GM21381 (cell line): ENCODE data around the gene ESR2.
"Not testable (repeated sequence)": the region's sequence is repeated elsewhere in the genome, so short reads cannot be mapped to it uniquely, and the experiment has no call there.

Experiments
- ATAC-seq: cut with Tn5 transposase; IDR thresholded peaks from one replicate; pipeline ENCODE4 v1.9.1; 2021; ENCODE audit warnings: mild to moderate bottlenecking, moderate library complexity; ENCODE audit not compliant: unreplicated experiment

ESR2 gene

DNA sequence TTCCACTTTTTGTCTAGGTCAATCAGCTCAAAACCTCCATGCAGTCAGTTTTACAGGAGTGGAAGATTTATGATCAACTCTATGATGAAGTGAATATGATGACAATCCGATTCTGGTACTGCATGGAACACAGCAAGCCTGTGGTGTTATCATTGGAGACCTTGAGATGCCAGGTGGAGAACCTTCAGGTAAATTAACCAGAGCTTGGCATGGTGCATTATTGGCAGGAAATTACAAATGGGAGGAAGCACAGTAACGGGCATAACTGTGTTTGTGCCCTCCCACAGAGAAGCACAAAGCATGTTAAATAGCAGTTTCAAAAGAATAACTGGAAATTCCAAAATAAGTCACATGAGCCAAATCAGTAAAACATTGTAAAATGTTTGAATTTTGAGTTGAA, 135.6 kb downstream of the ESR2 start:
- no peak for ATAC-seq

DNA sequence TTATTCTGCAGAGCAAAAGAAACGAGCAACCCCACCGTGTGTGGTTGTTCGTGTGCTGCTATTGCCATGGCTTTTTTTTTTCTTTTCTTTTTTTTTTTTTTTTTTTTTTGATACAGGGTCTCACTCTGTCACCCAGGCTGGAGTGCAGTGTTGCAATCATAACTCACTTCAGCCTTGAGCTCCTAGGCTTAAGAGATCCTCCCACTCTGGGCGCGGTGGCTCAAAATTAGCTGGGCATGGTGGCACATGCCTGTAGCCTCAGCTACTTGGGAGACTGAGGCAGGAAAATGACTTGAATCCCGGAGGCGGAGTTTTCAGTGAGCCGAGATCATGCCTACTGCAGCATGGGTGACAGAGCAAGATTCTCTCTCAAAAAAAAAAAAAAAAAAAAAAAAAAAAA, 144.2 kb downstream of the ESR2 start:
- ATAC-seq = no peak

DNA sequence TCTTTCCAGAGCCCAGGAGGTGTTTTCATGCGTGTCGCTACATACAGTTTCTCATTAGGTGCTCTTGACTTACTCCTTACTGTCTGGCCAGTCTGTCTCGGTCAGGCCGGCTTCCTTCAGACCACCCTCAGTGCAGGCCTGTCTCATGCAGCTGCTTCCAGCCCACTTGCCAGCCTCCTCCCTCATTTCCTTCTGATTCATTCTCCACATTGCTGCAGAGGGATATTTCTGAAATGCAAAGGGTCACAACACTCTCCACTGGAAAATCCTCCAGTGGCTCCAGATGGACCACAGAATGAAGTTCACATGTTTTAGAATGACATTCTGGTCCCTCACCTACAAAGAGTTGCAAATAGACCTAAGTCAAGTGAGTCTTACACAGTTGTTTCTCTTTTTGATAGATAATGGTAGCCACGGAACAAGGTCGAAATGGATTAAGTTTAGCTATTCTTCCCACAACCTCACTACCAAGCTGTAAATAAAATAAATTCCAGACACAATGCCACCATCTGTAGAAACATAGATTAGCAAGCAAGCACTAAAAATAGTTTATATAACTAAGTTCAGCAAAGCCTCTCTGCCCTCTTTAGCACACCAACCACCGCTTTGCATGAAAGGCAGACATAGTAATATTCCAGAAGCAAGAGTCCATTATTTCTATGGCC, 146.9 kb downstream of the ESR2 start:
- no peak for ATAC-seq

DNA sequence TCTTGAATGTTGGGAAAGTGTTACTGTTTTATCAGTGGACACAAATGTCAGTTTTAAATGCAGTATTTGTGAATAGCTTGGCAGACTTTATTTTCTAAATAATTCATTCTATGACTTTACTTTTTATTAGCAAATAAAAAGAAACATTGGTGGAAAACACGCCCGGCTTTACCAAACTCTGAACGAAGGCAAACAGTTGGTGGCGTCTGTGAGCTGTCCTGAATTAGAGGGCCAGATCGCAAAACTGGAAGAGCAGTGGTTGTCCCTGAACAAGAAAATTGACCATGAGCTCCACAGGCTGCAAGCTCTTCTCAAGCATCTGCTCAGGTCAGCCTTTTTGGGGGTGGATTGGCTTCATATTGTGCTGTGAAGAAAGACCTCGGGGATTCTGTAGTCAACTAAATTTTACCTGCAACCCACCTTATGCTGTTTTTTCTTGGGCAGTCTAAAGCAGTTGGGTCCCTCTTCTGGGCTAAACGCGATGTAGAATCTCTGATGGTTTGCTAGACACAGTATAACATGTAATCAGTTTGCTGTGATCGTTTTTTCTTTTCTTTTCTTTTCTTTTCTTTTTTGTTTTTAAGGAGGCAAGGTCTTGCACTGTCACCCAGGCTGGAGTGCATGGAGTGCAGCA, 156.4 kb downstream of the ESR2 start:
- ATAC-seq = no peak

DNA sequence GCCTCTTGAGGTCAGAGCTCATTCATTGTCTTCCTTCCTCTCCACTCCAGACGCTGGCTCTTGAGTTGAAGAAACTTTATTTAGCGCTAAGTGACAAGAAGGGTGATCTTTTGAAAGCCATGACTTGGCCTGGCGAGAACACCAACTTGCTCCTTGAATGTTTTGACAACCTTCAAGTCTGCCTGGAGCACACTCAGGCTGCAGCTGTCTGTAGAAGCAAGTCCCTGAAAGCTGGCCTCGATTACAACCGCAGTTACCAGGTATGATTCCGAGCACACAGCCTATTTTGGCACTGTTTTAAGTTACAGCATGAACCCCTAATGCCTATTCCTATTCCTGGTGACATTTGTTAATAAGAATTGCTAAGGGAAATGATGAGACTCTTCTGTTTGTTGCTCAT, 167.6 kb downstream of the ESR2 start:
- ATAC-seq = no peak

DNA sequence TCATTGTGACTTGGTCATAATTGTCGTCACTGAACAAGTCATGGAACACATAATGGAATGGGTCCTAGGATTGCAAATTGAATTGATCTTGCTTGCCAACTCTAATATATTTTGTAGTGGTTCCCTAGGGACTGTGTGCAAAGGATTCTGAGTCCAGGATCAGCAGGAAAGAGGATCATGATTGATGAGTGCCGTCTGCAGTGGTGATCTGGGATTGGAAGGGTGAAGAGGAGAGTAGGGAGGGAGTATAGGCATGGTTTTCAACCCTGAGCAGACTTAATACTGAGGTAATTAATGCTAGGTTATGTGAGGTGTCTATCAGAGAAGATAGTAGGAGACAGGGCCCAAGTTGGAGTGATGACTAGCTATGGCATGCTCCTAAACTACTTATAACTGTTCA, 168.9 kb downstream of the ESR2 start:
- ATAC-seq = no peak

DNA sequence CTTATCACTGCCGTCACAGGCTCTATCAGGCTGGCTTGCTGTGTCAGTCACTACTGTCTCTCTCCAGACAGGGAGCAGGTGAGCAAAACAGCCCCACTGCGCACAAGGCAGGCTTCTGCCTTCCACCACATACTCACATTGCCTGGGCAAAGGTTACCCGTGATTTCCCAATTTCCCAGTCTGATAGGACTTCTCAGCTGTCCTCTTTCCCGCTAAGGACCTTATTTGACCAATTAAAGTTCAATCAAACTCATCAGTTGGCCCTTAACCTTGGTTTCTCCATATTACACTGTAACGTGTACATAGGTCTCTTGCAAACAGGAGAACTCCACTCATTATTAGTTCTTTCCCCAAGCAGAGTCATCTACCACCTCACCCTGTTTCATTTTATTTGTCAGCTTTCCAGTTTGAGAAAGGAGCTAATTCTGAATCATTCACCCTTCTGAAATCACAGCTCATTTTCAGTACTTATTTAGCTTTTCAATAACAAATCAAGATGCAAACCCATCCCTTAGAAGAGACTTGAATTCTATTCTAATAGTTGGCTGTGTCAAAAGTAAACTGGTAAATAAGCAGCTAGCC, 170.8 kb downstream of the ESR2 start:
- no peak for ATAC-seq

DNA sequence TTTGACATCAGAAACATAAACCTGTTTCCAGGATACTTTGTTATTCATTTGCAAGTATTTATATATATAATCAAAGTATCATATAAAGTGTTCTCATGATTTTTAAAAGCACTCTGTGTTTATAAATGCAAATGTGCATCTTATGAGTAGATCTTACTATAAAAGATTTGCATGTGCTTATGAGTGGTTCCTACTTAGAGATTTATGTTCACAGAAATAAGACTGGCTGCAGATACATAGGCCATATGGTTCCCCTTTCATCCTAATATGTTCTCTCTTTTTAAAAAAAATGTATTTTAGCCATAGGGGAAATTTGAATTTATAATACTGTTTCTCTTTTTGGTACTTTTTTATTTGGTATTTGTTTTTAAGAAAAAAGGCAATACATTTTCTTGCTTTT, 174.2 kb downstream of the ESR2 start:
- ATAC-seq = no peak

DNA sequence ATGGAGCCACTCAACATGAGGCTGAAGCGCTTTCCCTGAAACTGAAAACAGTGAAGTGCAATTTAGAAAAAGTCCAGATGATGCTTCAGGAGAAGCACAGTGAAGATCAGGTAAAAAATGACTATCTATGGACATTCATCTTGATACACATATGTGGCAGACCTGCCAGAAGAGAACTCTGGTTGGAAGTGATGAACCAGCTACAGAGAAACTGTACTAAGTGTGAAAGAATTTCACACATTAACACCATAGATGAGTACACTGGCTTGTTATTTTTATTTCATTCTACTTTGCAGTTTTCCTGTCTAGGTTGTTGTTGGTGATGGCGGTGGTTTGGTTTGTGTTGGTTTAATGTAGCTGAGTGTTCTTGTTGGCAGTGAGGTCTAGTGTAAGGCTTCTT, 174.7 kb downstream of the ESR2 start:
- no peak for ATAC-seq

DNA sequence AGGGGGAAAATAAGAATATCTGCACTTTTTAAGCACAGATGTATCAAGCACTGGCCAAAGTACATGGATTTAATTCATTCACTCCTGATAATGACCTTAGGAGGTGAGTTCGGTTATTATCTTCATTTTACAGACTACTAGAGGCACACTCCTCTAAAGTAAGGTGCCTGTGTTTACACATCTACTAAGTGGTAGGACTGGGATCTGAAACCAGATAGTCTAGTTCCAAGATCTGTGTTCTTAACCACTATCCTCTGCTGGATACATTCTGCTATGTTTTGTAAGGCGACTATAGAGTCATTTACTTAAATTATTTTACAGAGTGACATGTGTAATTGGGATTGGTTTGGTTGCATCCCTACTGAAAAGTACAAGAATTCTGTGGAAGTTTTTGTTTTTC, 175.3 kb downstream of the ESR2 start:
- no peak for ATAC-seq

DNA sequence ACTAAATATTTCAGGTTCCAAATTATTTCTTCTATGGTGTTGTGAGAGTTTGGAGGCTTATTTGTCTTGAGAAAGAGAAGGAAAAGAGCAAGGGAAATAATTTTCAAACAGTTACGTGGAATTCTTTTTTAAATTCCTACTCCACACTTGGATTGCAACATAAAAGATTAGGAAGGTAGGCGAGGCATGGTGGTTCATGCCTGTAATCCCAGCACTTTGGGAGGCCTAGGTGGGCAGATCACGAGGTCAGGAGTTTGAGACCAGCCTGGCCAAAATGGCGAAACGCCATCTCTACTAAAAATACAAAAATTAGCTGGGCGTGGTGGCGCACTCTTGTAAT, 175.8 kb downstream of the ESR2 start:
- ATAC-seq = not testable (repeated sequence)

DNA sequence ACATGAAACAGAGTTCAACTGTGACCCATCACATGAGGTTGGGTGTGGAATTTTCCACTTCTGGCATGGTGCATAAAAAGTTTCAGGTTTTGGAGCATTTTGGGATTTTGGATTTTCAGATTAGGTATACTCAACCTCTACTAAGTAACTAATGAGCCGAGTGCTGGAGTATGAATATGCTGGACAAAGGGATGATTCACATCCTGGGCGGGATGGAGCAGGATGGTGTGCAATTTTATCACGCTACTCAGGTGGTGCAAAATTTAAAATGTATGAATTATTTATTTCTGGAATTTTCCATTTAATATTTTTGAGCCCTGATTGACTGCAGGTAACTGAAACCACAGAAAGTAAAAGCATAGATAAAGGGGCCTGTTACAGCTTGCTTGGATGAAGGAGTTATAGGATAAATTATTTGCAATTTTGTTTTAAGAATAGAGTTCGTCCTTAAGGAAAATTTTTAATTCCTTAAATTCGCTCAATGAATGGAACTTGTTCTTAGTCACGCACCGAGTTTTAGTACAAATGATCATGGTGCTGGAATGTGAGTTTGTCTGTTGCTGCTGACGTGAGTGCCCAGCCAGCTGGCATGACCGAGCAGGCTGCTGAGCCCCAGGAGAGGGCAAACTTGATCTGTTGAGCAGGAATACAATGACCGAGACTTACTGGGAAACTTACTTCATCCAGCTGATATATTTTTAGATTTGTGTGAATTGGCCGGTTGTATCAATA, 176.3 kb downstream of the ESR2 start:
- no peak for ATAC-seq

DNA sequence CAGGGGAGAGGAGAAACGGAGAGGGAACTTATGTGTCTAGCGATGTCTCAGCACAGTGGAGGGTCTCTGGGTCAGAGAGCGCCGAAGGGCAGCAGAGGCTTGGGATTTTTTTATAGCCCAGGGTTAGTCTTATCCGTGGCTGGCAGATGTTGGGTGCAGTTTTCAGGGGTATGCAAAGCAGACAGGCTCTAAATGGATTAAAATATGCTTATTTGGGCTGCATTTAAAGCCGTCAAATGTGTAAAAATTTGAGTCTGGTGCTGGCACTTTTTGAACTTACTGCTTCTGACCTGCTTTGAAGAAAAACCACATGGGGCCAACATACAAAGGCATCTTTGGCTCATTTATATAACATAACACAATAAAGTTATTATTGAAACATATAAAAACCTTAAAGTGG, 178.8 kb downstream of the ESR2 start:
- no peak for ATAC-seq

DNA sequence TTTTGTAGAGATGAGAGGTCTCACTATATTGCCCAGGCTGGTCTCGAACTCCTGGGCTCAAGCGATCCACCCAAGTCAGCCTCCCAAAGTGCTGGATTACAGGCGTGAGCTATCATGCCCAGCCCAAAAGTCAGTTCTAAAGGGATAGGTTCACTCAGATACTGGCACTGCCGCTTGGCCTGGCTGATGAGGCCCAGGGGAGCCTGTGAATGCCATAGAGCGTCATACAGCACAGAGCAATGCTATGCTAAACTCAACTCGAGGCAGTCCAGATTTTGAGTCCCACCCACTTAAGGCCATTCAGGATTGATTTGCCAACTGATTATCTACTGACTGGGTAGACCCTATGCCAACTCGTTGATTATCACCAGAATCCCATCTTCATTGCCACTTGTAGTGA, 179.4 kb downstream of the ESR2 start:
- no peak for ATAC-seq

DNA sequence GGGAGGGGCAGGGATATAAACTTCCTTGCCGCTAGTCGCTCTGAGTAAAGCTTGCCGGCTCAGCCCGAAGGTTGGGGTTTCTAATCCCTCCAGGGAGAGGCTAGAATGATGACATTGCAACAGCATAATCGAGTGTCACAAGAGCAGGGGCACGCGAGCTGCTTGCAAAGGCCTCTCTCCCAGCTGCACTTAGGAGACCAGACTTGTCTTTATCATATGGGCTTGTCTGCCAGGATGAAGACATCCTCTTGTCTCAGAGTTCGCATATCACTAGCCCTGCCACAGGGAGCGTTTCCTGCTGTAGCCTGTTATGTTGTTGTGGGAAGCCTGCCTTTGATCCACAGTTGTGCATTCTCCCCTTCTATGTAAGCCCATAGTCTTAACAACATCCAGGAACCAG, 180.0 kb downstream of the ESR2 start:
- no peak for ATAC-seq

DNA sequence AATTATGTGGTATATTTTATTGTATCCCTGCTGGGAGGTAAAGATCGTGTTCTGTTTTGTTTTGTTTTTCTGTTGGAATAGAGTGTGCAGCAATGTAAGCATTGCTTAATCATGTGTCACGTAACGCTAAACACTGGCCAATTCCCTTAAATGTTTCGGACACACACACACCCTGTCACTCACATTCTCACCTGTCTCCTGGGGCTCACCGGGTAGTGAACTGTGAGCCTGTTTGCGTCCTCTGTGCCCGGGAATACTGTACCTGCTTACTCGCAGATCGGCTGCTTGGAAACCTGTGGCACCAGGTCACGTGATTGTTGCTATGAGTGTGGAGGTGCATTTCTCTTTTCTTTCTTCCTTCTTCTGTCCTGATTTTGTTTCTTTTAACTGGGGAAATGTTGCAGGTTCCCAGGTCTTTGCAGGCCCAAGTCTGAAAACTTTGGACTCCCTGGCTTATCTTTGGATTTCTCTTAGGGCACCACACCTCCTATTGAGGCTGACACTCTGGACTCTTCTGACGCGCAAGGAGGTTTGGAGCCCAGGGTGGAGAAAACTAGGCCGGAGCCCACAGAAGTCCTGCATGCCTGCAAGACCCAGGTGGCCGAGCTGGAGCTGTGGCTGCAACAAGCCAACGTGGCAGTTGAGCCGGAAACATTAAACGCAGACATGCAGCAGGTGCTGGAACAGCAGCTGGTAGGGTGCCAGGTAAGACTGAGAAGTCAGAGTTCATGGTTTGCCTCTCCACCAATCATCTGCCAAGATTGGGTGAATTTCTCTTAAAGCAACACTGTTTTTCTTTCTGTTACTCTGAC, 181.1 kb downstream of the ESR2 start:
- no peak for ATAC-seq

DNA sequence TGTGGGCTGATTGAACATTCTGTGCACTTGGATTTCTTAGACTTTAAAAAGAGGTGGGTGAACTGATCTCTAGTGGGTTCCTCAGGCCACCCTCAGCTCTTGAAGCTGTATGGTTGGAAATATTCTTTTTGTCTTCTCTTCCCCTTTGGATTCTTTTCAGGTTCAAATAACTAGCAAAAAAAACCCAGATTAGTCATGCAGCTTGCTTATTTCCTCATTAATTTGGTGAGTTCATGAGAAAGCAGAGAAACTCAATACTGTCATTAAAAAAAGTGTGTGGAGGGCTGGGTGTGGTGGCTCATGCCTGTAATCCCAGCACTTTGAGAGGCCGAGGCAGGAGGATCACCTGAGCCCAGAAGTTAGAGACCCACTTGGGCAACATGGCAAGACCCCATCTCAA, 183.4 kb downstream of the ESR2 start:
- no peak for ATAC-seq

DNA sequence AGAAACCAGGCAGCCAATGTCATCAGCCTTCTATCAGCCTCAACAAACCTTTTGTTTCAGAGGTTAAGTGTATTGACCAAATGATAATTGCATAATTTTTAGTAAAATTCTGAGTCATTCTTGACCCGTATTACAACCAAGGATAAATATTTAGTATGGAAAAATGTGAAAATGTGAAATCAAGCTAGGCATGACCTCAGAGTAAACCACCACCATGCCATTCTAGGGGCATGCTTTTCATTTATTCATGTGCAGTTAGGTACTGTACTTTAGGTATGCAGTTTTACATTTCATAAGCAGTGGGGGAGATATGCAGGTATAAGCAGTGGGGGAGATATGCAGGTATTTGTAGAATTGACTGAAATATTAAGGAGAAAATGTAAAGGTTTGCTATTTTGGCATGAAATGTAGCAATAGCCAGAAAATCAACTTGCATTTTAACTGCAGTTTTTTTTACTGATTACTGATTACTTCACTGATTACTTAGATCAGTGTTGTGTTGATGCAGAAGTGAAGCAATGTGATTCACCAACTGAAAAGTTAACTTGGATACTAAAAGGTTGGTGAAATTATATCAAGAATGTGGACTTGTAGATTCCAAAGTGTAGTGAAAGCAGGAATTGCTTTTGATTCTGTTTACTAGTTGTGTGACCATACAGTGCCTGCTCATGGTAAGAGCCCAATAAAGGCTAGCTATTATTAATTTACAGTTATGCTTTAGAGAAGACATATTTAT, 184.2 kb downstream of the ESR2 start:
- no peak for ATAC-seq

DNA sequence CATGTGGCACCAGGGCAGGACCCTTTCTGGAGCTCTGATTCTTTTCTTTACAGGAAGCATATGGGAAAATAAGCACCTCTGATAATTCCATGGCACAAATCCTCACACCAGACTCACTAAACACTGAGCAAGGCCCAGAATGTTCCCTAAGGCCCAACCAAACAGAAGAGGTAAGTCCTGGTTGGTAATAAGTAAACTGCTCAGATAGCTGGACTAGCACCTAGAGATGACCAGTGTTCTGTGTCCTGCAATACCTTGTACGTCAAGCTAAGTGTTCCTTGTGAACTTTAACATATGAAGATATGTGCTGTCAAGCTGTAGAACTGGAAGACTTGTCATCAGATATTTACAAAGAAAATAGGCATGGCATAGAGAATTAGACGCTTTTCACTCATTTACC, 186.7 kb downstream of the ESR2 start:
- no peak for ATAC-seq

DNA sequence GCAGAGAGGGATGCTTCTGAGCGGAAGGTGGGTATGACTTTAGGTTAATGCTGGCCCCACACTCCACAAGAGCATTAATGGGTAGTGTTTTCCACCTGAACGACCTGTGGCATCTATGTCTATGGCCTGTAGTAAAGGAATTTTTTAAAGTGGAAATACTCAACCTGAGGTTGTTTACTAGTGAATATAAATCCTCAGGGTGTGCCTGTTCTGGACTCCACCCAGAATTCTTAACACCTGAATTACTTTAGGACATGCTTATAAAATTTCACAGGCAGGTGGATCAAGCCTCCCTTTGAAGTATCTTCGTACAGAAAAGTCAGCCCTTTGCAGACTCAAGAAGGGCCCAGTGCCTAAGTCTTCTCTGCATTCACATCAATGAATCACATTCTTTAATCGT, 196.1 kb downstream of the ESR2 start:
- ATAC-seq = no peak

DNA sequence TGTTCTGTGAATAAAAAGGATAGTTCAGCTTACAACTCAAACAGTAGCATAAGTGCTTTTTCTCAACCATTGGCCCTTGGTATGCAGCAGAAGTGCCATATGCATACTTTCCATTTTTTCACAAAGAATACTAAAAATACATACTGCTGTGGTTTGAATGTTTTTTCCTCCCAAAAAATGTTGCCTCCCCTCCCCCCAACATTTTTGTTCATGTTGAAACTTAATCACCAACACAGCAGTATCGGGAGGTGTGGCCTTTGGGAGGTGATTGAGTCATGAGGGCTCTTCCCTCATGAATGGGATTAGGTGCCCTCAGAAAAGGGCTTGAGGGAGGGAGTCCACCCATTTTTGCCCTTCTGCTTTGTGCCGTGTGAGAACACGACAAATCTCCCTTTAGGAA, 198.6 kb downstream of the ESR2 start:
- ATAC-seq = no peak
